ENCODE measurements around the gene SEPTIN5. TPM values are rescaled to one million over a fixed set of nuclear protein-coding genes. Genes with fewer than 3 reads are reported as not detected.
A peak's percentile ranks its signal among the peaks of the same experiment; 100 is the strongest.

The SEPTIN5 gene
- total RNA-seq, 2 experiments from 2014 or later = 0.30 TPM; not detected in 1

DNA sequence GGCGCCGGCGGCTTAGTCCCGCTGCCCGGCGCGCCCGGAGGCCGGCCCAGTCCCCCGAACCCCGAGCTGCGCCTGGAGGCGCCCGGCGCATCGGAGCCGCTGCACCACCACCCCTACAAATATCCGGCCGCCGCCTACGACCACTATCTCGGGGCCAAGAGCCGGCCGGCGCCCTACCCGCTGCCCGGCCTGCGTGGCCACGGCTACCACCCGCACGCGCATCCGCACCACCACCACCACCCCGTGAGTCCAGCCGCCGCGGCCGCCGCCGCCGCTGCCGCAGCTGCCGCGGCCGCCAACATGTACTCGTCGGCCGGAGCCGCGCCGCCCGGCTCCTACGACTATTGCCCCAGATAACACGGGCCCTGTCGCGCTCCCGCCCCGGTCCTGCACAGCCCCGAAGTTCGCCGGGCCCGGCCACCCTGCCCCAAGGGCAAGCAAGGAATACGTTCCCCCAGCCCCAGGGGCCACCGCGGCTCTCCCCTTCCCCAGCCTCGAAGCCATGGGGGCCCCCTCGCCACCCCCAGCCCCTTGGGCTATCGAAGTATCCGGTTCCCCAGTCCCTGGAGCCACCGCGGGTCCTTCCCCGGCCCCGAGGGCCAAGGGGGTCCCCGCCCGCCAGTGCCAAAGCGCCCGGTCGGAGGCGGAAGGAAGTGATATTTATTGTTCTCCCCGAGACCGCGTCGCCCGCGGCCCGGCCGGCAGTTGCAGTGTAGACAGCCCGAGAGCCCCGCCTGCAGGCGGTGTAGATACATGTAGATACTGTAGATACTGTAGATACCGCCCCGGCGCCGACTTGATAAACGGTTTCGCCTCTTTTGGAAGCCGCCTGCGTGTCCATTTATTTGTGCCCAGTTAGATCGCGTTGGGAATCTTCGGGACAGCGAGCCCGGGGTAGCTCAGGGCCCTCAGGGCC lies 52.5 kb downstream of the SEPTIN5 start:
- Mint-ChIP-seq H3K4me1 (peaks cover 12% of the 10 kb centered on the region), H3K36me3 (no peaks in the 10 kb centered on the region), H3K4me3 (peak overlapping the region; percentile 43), H3K9me3 (ENCODE audit: low read depth) (no peaks in the 10 kb centered on the region), H3K27ac (no peak overlapping the region), H3K27me3 (peaks cover 81% of the 10 kb centered on the region)
- CTCF ChIA-PET = interaction anchor here (2.2 to 3.4 kb wide), 2 partner anchors 10 to 36 kb away, joined by 8 to 20 read pairs; no protein-coding TSS in a partner anchor
- ATAC-seq (peak; percentile 88), DNase-seq (peak; percentile 83)

DNA sequence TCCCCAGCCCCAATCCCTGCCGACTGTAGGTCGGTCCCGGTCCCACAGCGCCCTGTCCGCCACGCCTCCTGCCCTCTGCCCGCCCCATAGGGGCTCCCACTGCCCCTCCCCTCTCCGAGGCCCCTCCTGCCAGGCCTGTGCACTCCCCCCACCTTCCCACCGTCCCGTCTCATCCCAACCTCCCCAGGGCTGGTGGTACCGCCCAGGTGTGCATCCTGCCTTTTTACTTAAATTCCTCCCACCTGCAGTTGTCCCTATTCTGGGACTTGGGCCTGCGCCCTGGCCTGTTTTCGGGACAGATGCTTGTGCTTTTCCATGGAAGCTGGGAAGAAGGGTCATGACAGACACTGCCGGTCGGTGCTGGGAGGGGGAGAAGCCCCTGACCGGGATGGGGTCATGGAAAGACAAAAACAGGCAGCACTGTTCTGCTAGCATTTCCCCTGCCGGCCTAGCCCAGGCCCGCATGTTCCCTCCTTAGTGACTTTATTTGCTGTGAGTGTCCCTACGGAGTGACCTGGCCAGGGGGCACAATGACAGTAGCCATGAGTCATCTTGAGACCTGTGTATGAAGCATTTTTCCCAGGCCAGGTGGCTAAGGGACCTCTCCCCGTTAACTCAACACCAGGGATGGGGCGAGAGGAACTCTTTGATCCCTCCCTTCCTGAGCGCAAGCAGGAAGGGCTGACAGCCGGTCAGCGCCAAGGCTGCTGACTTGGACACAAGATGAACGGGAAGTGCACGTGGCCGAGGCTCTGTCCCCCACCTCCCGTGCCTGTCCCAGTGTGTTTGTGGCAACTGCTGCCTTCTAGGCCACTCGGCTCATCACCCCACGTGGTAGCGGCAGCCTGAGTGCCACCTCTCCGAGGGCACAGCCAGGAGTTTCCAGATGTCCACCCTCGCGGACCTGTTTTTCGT lies 53.4 kb downstream of the SEPTIN5 start:
- CTCF ChIA-PET = no interaction called here
- no peak overlapping the region for H3K27ac Mint-ChIP-seq
- ATAC-seq = peak; percentile 50

GRCh38 chr22:19769393-19769715 lies 55.1 kb downstream of the SEPTIN5 start:
- DNase-seq (no peak), ATAC-seq (no peak)
- CTCF ChIA-PET = interaction anchor here (1.6 kb wide), 1 partner anchor 39 kb away, joined by 6 read pairs; no protein-coding TSS in a partner anchor
- Mint-ChIP-seq H3K9me3 (ENCODE audit: low read depth) (no peaks in the 10 kb centered on the region), H3K4me1 (peaks cover 12% of the 10 kb centered on the region), H3K4me3 (no peak overlapping the region), H3K36me3 (no peaks in the 10 kb centered on the region), H3K27me3 (peaks cover 79% of the 10 kb centered on the region), H3K27ac (no peak overlapping the region)

More for the DNA sequence above, 53.4 kb downstream of the SEPTIN5 start:
- no peak for DNase-seq
- H3K9me3 Mint-ChIP-seq (ENCODE audit: low read depth) = no peaks in the 10 kb centered on the region
- H3K4me3 Mint-ChIP-seq = peak overlapping the region; percentile 43
- H3K27me3 Mint-ChIP-seq = peaks cover 79% of the 10 kb centered on the region
- H3K4me1 Mint-ChIP-seq = peaks cover 12% of the 10 kb centered on the region
- no peaks in the 10 kb centered on the region for H3K36me3 Mint-ChIP-seq

- Mint-ChIP-seq H3K36me3 (no peaks in the 10 kb centered on the region), H3K27me3 (peaks cover 69% of the 10 kb centered on the region), H3K4me1 (peaks cover 7% of the 10 kb centered on the region), H3K27ac (no peak overlapping the region), H3K9me3 (ENCODE audit: low read depth) (no peaks in the 10 kb centered on the region), H3K4me3 (no peak overlapping the region)
- DNase-seq = no peak
- ATAC-seq = no peak
- CTCF ChIA-PET = interaction anchor here (1.1 to 1.6 kb wide), 2 partner anchors 40 to 140 kb away, joined by 4 to 6 read pairs; no protein-coding TSS in a partner anchor
Measured at GRCh38 chr22:19770349-19771220, 56.3 kb downstream of the SEPTIN5 start.

DNA sequence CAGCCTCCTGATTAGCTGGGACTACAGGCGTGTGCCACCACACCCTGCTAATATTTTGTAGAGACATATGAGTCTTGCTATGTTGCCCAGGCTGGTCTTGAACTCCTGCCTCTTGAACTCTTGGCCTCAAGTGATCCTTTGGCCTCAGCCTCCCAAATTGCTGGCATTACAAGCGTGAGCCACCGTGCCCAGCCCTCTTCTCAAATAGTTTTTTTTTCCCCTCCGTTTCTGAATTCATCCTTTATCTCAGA lies 58.0 kb downstream of the SEPTIN5 start:
- Mint-ChIP-seq H3K9me3 (ENCODE audit: low read depth) (no peaks in the 10 kb centered on the region), H3K36me3 (no peaks in the 10 kb centered on the region), H3K4me1 (peaks cover 7% of the 10 kb centered on the region), H3K27ac (no peak overlapping the region), H3K4me3 (no peak overlapping the region), H3K27me3 (peaks cover 70% of the 10 kb centered on the region)
- ATAC-seq (no peak), DNase-seq (no peak)
- CTCF ChIA-PET = interaction anchor here (1.9 kb wide), 1 partner anchor 42 kb away, joined by 6 read pairs; no protein-coding TSS in a partner anchor

Other genes starting within 250 kb of the SEPTIN5 start
- 100 to 1,000 TPM in 1 of 2 experiments, 10 to 100 TPM in 1; 80.1 to 111 TPM for gene UFD1, start 235.3 kb upstream of the SEPTIN5 start, total RNA-seq
- 100 to 1,000 TPM in 1 of 2 experiments, 10 to 100 TPM in 1; 94.8 to 104 TPM for gene CDC45, start 234.6 kb upstream of the SEPTIN5 start, total RNA-seq
- not detected for gene CLDN5, start 190.1 kb upstream of the SEPTIN5 start, total RNA-seq
- not detected for gene GP1BB, start 9.0 kb downstream of the SEPTIN5 start, total RNA-seq
- 1 to 10 TPM in 1 of 2 experiments, under 1 TPM in 1; 0.91 to 1.1 TPM for gene TBX1, start 46.3 kb downstream of the SEPTIN5 start, total RNA-seq
- 10 to 100 TPM; 13.7 to 14.7 TPM for gene GNB1L, start 140.4 kb downstream of the SEPTIN5 start, total RNA-seq
- 10 to 100 TPM; 12.8 to 15.9 TPM for gene RTL10, start 140.4 kb downstream of the SEPTIN5 start, total RNA-seq
- gene COMT, start 227.3 kb downstream of the SEPTIN5 start, total RNA-seq = 10 to 100 TPM; 92.6 to 95.3 TPM
- gene TXNRD2, start 227.3 kb downstream of the SEPTIN5 start, total RNA-seq = 10 to 100 TPM; 20.5 to 23.1 TPM

Data from activated CD8-positive, alpha-beta memory T cell treated with anti-CD3 and anti-CD28 coated beads, Interleukin-2, amount 10 ng/mL, durations not matched to agents 7 days and 5 days (primary cell).